ENCODE data around the gene ZBBX. TPM values are rescaled to one million over a fixed set of nuclear protein-coding genes. Genes with fewer than 3 reads are reported as not detected.
A peak's percentile ranks its signal among the peaks of the same experiment; 100 is the strongest.

The ZBBX gene
- total and polyA plus RNA-seq, 2 of the 4 experiments (the other 2 are of a cell fraction) = not detected

DNA sequence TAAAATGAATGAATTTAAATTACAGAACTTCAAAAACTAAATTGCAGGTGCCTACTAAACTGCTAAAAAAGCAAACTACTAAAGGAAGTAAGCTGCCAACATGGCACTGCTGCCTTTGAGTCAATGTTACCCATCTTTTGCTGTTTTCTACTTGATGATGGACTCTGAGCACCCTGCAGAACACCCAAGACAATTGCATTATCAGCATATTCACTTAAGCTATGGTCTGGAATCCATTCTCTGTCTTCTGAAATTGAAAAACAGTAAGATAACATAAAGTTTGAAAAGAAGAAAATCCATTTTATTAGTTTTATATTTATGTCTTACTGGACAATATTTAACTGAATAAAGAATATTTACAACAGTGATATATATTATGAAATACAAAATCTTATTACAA lies 91.4 kb downstream of the ZBBX start:
- H4K20me1 ChIP-seq (ENCODE audit: insufficient read depth, low read length) = no peaks in the 10 kb centered on the region
- ATAC-seq (ENCODE audit: low read depth) = no peak
- H2AK9ac ChIP-seq (replicated peaks; ENCODE audit: low read depth, low read length, poor library complexity) = no peak overlapping the region
- no peak for DNase-seq
- H2BK20ac ChIP-seq (ENCODE audit: low read depth, low read length) = no peak overlapping the region
- H3K79me1 ChIP-seq (ENCODE audit: low read depth in 1 of 2, low read length in 2 of 2) = no peaks in the 10 kb centered on the region
- H3K4me1 ChIP-seq (ENCODE audit: control insufficient read depth, insufficient read depth, low read length) = no peaks in the 10 kb centered on the region
- no peak overlapping the region for H2AK5ac ChIP-seq (ENCODE audit: low read depth, low read length)
- H3K4me2 ChIP-seq (ENCODE audit: low read depth, low read length) = no peak overlapping the region
- peaks cover 8% of the 10 kb centered on the region; the same call in 1 of the 2 replicates for H3K9me3 ChIP-seq (ENCODE audit: control insufficient read depth, insufficient read depth, low read length)
- H4K8ac ChIP-seq (ENCODE audit: low read depth in 2 of 2, low read length in 2 of 2) = no peak overlapping the region
- no peak overlapping the region for H3K4ac ChIP-seq (ENCODE audit: low read depth, low read length)
- no peak overlapping the region for H2AFZ ChIP-seq (replicated peaks; ENCODE audit: low read length, poor library complexity)
- TF ChIP-seq MAFK (IDR thresholded peaks at IDR 0.05; ENCODE audit: low read depth, low read length) (peak; percentile 52; the same call in 1 of the 2 replicates), SMC3 (IDR thresholded peaks at IDR 0.05; ENCODE audit: low read depth, low read length) (no peak)
- TF ChIP-seq, protein P1, sequence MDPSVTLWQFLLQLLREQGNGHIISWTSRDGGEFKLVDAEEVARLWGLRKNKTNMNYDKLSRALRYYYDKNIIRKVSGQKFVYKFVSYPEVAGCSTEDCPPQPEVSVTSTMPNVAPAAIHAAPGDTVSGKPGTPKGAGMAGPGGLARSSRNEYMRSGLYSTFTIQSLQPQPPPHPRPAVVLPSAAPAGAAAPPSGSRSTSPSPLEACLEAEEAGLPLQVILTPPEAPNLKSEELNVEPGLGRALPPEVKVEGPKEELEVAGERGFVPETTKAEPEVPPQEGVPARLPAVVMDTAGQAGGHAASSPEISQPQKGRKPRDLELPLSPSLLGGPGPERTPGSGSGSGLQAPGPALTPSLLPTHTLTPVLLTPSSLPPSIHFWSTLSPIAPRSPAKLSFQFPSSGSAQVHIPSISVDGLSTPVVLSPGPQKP (IDR thresholded peaks at IDR 0.05; ENCODE audit: borderline replicate concordance, low read depth, low read length) = no peak
- no peak overlapping the region for H3K14ac ChIP-seq (replicated peaks; ENCODE audit: low read depth, low read length)
- in situ Hi-C loops (cut with MboI; ENCODE audit: low sequenced_read_pairs) (no loop called here), intact Hi-C loops (cut with micrococcal nuclease) (no loop called here), dilution Hi-C loops (cut with HindIII; ENCODE audit: low sequenced_read_pairs, unreplicated experiment) (no loop called here)
- no TSS peak for BruUV-seq (replicated peaks)
- no peak overlapping the region for H3K23ac ChIP-seq (ENCODE audit: low read depth, low read length)
- POLR2A ChIA-PET (ENCODE audit: unreplicated experiment) = no interaction called here
- H4K5ac ChIP-seq (ENCODE audit: low read depth, low read length) = no peak overlapping the region
- no peak overlapping the region for H3K18ac ChIP-seq (ENCODE audit: low read depth, low read length)
- H4K91ac ChIP-seq (ENCODE audit: insufficient read depth, low read depth, low read length) = no peak overlapping the region
- H3K56ac ChIP-seq (ENCODE audit: extremely low read depth, insufficient read depth, low read length) = no peak overlapping the region
- no peak overlapping the region for H3K27ac ChIP-seq (ENCODE audit: insufficient read depth, low read length)
- no peak overlapping the region for H2BK15ac ChIP-seq (ENCODE audit: low read depth, low read length)
- H3K9me1 ChIP-seq (ENCODE audit: insufficient read depth, low read length) = no peaks in the 10 kb centered on the region
- no peak overlapping the region for H3K9ac ChIP-seq (ENCODE audit: low read depth, low read length)
- no peaks in the 10 kb centered on the region for H3K36me3 ChIP-seq (ENCODE audit: control insufficient read depth, insufficient read depth, low read length)
- CTCF ChIA-PET = no interaction called here
- H2BK120ac ChIP-seq (ENCODE audit: low read depth, low read length) = no peak overlapping the region
- H3K27me3 ChIP-seq (ENCODE audit: control insufficient read depth, insufficient read depth, low read length) = no peaks in the 10 kb centered on the region
- H2BK5ac ChIP-seq (ENCODE audit: low read depth, low read length, poor library complexity, severe bottlenecking) = no peak overlapping the region
- no peak overlapping the region for H3K4me3 ChIP-seq (ENCODE audit: insufficient read depth, low read depth, low read length)
